SH-SY5Y (cell line): Measurements from ENCODE around the gene QRICH2.

ENCODE experiments used
- GATA2 ChIP-seq: IDR thresholded peaks from 2 replicates; pipeline ENCODE4 v1.6.1; 2011; ENCODE audit warnings: mild to moderate bottlenecking, low read depth, low read length
- GATA3 ChIP-seq: IDR thresholded peaks from 2 replicates; pipeline ENCODE4 v1.6.1; 2011; ENCODE audit warnings: low read depth, mild to moderate bottlenecking, low read length, moderate library complexity

Gene QRICH2

GRCh38 chr17:76336756-76337412, 28.8 kb upstream of the QRICH2 start:
- TF ChIP-seq GATA3 (no peak), GATA2 (no peak)

GRCh38 chr17:76335716-76336381, 27.8 kb upstream of the QRICH2 start:
- TF ChIP-seq GATA3 (no peak), GATA2 (no peak)

GRCh38 chr17:76333673-76334505, 25.8 kb upstream of the QRICH2 start:
- no peak for TF ChIP-seq GATA3

- no peak for TF ChIP-seq GATA2
- TF ChIP-seq GATA3: no peak
These were observed 23.0 kb upstream of the QRICH2 start for GRCh38 chr17:76331083-76331482.

- no peak for TF ChIP-seq GATA2
- no peak for TF ChIP-seq GATA3
These were observed 21.6 kb upstream of the QRICH2 start for GRCh38 chr17:76329664-76330063.

- TF ChIP-seq GATA2: no peak
- TF ChIP-seq GATA3: no peak
These were observed 19.6 kb upstream of the QRICH2 start for GRCh38 chr17:76327696-76328095.

GRCh38 chr17:76326306-76326705, 18.2 kb upstream of the QRICH2 start:
- TF ChIP-seq GATA2 (no peak), GATA3 (no peak)

GRCh38 chr17:76318586-76318985, 10.5 kb upstream of the QRICH2 start:
- TF ChIP-seq GATA2: no peak
- TF ChIP-seq GATA3: no peak

GRCh38 chr17:76317535-76317934, 9.5 kb upstream of the QRICH2 start:
- TF ChIP-seq GATA2 (no peak), GATA3 (no peak)

- TF ChIP-seq GATA2 (no peak), GATA3 (no peak)
These were observed 6.5 kb upstream of the QRICH2 start for GRCh38 chr17:76314392-76315227.

GRCh38 chr17:76312735-76313134, 4.7 kb upstream of the QRICH2 start:
- no peak for TF ChIP-seq GATA2
- no peak for TF ChIP-seq GATA3

GRCh38 chr17:76309461-76309860, 1.4 kb upstream of the QRICH2 start:
- no peak for TF ChIP-seq GATA2
- TF ChIP-seq GATA3: no peak

GRCh38 chr17:76307299-76307965, 644 bp downstream of the QRICH2 start:
- TF ChIP-seq GATA3: no peak
- no peak for TF ChIP-seq GATA2
